Kidney epithelial cell (primary cell): ENCODE data around the gene SORL1. TPM values are rescaled to one million over a fixed set of nuclear protein-coding genes. Genes with fewer than 3 reads are reported as not detected.
A peak's percentile ranks its signal among the peaks of the same experiment; 100 is the strongest.
"Not testable (repeated sequence)": the region's sequence is repeated elsewhere in the genome, so short reads cannot be mapped to it uniquely, and the experiment has no call there.

Experiments used
- DNase-seq: peaks from one replicate; pipeline ENCODE4 v3.0.0-alpha.2; 2010; ENCODE audit warnings: low read depth
- H3K27me3 ChIP-seq: 2 replicates; pipeline ENCODE4 v1.6.0; 2011; ENCODE audit warnings: low read length; ENCODE audit not compliant: control insufficient read depth, insufficient read depth
- H3K36me3 ChIP-seq: 2 replicates; pipeline ENCODE4 v1.5.1; 2011; ENCODE audit warnings: low read length; ENCODE audit not compliant: control insufficient read depth, insufficient read depth
- H3K4me3 ChIP-seq: 2 replicates; pipeline ENCODE4 v1.5.1; 2011; ENCODE audit warnings: low read depth, mild to moderate bottlenecking, control low read depth, low read length
- total RNA-seq: library from RNA; depleted of rRNA; stranded (reverse); fragments of >200 nt; gene quantifications from 2 replicates; pipeline ENCODE4 v1.2.3, GENCODE V29; 2015
- TF ChIP-seq, protein P1 (sequence below): IDR thresholded peaks from 2 replicates; pipeline ENCODE4 v1.5.1; 2011; ENCODE audit warnings: mild to moderate bottlenecking, moderate library complexity, low read length, control low read depth, inconsistent platforms; ENCODE audit not compliant: insufficient read depth, poor library complexity, severe bottlenecking

The SORL1 gene
- 4.1 and 4.7 TPM in 2 replicates for total RNA-seq

GRCh38 chr11:121451986-121452608 lies at the start of gene SORL1:
Gene SORL1 (plus strand): TSS chr11:121452314. CDS start chr11:121452332, 18 bp downstream.
- no peak for DNase-seq
- Histone ChIP-seq H3K36me3 (no peaks in the 10 kb centered on the region), H3K4me3 (peak within 1 kb of the TSS; percentile 68), H3K27me3 (peaks cover 9% of the 10 kb centered on the region)
- TF ChIP-seq, protein P1, sequence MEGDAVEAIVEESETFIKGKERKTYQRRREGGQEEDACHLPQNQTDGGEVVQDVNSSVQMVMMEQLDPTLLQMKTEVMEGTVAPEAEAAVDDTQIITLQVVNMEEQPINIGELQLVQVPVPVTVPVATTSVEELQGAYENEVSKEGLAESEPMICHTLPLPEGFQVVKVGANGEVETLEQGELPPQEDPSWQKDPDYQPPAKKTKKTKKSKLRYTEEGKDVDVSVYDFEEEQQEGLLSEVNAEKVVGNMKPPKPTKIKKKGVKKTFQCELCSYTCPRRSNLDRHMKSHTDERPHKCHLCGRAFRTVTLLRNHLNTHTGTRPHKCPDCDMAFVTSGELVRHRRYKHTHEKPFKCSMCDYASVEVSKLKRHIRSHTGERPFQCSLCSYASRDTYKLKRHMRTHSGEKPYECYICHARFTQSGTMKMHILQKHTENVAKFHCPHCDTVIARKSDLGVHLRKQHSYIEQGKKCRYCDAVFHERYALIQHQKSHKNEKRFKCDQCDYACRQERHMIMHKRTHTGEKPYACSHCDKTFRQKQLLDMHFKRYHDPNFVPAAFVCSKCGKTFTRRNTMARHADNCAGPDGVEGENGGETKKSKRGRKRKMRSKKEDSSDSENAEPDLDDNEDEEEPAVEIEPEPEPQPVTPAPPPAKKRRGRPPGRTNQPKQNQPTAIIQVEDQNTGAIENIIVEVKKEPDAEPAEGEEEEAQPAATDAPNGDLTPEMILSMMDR = peak; percentile 66

GRCh38 chr11:121405646-121406045 lies 46.5 kb upstream of the SORL1 start:
- no peak overlapping the region for H3K4me3 ChIP-seq
- TF ChIP-seq, protein P1 = no peak
- no peak for DNase-seq
- H3K27me3 ChIP-seq = no peaks in the 10 kb centered on the region
- H3K36me3 ChIP-seq = no peaks in the 10 kb centered on the region

DNA sequence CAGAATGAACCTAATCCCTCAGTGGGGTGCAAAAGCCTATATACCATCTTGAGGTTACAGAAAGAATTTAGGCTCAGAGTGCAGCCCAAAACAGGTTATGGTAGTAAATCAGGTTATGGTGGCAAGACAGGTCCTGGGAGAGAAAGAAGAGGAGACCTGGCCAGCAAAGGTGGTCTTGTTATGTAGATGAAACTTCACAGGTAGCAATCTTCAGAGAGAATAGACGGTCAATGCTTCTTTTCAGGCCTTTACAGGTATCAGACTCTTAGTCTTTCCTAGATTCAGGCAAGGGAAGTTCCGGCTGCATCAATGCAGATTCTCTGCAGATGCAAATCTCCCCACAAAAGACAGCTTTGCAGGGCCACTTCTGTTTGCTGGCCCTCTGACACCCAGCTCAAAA lies 45.8 kb upstream of the SORL1 start:
- DNase-seq = no peak
- no peaks in the 10 kb centered on the region for H3K27me3 ChIP-seq
- no peaks in the 10 kb centered on the region for H3K36me3 ChIP-seq
- no peak overlapping the region for H3K4me3 ChIP-seq
- TF ChIP-seq, protein P1 = no peak

DNA sequence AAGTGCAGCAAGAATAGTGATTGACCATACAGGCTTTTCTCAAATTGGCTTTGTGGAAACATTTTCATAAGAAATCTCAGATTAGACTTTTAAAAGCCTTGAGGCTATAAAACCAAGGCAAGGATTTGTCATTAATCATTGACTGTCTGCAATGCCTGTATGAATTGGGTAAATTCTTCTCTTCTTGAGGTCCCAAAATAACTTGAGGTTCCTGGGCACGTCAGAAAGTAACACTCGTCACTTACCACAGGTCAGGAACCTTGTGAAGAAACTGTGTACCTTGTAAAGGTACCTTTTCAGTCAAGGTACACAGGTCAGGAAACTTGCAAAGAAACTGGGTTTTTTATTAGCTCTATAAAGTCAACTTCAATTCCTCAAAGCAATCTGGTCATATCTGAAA lies 43.3 kb upstream of the SORL1 start:
- no peaks in the 10 kb centered on the region for H3K36me3 ChIP-seq
- TF ChIP-seq, protein P1 = no peak
- DNase-seq = no peak

GRCh38 chr11:121410041-121410440 lies 42.1 kb upstream of the SORL1 start:
- not testable (repeated sequence) for H3K36me3 ChIP-seq, H3K4me3 ChIP-seq, DNase-seq, H3K27me3 ChIP-seq

More for the DNA sequence above, 43.3 kb upstream of the SORL1 start:
- Histone ChIP-seq H3K27me3 (no peaks in the 10 kb centered on the region), H3K4me3 (no peak overlapping the region)

DNA sequence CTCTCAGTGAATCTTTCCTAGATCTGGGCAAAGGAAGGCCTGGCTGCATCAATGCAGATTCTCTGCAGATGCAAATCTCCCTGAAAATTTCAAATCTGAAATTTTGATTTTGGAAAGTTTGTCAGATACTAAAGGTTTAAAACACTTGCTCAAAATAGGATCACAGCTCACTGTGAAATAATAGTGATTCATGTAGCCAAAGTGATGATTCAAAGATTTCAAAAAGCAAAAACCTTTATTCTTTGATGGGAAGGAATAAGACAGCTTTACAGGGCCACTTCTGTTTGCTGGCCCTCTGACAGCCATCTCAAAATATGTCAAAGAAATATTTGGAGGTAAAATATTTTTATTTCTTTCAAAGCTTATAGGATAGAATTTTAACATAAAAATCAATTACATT lies 40.8 kb upstream of the SORL1 start:
- not testable (repeated sequence) for H3K27me3 ChIP-seq, H3K4me3 ChIP-seq, DNase-seq, H3K36me3 ChIP-seq

DNA sequence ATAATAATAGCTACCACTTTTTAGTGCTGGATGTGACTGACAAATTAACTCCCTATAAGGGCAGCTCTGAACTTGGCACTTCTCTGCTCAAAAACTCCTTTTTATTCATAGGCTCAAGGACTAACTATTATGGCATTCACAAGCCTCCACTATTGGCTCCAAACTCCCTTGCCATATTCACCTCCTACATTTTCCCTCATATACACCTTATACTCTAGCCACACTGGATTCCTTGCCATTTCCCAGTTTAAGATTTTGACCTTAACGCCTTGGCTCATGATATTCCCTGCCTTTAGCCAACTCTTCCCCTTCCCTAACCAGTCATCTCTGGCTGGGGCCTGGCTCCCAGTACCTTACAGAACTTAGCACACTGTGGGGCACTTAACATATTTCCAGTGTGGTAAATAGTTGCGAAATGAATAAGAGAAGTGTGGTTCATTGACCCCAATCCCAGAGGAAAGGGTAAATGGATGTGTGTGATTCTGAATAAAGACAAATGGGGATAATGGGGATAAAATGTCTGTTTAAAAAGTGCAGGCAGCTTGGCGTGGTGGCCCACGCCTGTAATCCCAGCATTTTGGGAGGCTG lies 40.0 kb upstream of the SORL1 start:
- TF ChIP-seq, protein P1 = no peak
- Histone ChIP-seq H3K4me3 (no peak overlapping the region), H3K36me3 (no peaks in the 10 kb centered on the region), H3K27me3 (no peaks in the 10 kb centered on the region)
- DNase-seq = no peak
